Measurements from ENCODE around the gene ACSF2.

The ACSF2 gene

GRCh38 chr17:50458701-50459676, 33.0 kb downstream of the ACSF2 start:
- ATAC-seq: no peak
- TF ChIP-seq, protein P1, sequence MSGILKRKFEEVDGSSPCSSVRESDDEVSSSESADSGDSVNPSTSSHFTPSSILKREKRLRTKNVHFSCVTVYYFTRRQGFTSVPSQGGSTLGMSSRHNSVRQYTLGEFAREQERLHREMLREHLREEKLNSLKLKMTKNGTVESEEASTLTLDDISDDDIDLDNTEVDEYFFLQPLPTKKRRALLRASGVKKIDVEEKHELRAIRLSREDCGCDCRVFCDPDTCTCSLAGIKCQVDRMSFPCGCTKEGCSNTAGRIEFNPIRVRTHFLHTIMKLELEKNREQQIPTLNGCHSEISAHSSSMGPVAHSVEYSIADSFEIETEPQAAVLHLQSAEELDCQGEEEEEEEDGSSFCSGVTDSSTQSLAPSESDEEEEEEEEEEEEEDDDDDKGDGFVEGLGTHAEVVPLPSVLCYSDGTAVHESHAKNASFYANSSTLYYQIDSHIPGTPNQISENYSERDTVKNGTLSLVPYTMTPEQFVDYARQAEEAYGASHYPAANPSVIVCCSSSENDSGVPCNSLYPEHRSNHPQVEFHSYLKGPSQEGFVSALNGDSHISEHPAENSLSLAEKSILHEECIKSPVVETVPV (CRISPR knock-in tag; IDR thresholded peaks at IDR 0.05): no peak
- TF ChIP-seq ZNF70 (CRISPR knock-in tag; IDR thresholded peaks at IDR 0.05) (no peak), TSHZ2 (CRISPR knock-in tag; IDR thresholded peaks at IDR 0.05) (no peak), PATZ1 (CRISPR knock-in tag; IDR thresholded peaks at IDR 0.05; ENCODE audit: borderline replicate concordance) (no peak), TOX (CRISPR knock-in tag; IDR thresholded peaks at IDR 0.05; ENCODE audit: borderline replicate concordance) (no peak), ESRRG (CRISPR knock-in tag; IDR thresholded peaks at IDR 0.05) (no peak), BACH2 (CRISPR knock-in tag; IDR thresholded peaks at IDR 0.05; ENCODE audit: borderline replicate concordance) (no peak), ISL1 (CRISPR knock-in tag; IDR thresholded peaks at IDR 0.05) (no peak), ZC3H10 (CRISPR knock-in tag; IDR thresholded peaks at IDR 0.05) (no peak), ZFP30 (CRISPR knock-in tag; IDR thresholded peaks at IDR 0.05) (no peak)

GRCh38 chr17:50459756-50460155, 33.7 kb downstream of the ACSF2 start:
- TF ChIP-seq ZC3H10 (CRISPR knock-in tag; IDR thresholded peaks at IDR 0.05) (no peak), OSR1 (CRISPR knock-in tag; IDR thresholded peaks at IDR 0.05) (no peak), BACH2 (CRISPR knock-in tag; IDR thresholded peaks at IDR 0.05; ENCODE audit: borderline replicate concordance) (no peak), ZNF70 (CRISPR knock-in tag; IDR thresholded peaks at IDR 0.05) (no peak)
- ATAC-seq: no peak

GRCh38 chr17:50460831-50461526, 35.0 kb downstream of the ACSF2 start:
- ATAC-seq: no peak
- TF ChIP-seq CSDC2 (CRISPR knock-in tag; IDR thresholded peaks at IDR 0.05) (no peak), ZNF70 (CRISPR knock-in tag; IDR thresholded peaks at IDR 0.05) (peak; percentile 50; the same call in 1 of the 2 replicates)

DNA sequence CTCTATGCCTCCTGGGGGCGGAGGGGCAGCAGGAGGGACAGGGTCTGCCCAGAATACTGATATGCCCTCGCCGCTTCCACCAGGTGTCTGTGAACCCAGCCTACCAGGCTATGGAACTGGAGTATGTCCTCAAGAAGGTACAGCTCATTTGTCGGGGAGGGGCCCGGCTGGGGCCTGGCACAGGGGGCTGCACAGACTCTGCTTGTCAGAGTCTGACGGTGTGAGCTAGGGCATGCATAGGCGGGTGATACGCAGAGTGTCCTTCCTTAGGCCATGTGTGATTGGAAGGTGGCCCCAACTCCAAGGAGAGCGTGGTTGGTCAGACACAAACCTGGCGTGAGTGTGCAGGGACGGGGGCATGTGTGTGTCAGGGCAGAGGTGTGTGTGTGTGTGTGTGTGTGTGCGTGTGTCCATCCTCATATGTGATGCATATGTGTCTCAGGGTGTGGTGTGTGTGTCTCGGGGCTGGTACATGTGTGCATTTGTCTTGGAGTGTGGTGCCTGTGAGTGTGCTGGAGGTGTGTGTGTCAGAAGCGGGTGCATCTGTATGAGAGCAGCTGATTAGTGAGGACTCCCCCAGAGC, 35.6 kb downstream of the ACSF2 start:
- ATAC-seq: no peak
- TF ChIP-seq PATZ1 (CRISPR knock-in tag; IDR thresholded peaks at IDR 0.05; ENCODE audit: borderline replicate concordance): no peak
- TF ChIP-seq OSR1 (CRISPR knock-in tag; IDR thresholded peaks at IDR 0.05): no peak
- no peak for TF ChIP-seq ZNF70 (CRISPR knock-in tag; IDR thresholded peaks at IDR 0.05)
- TF ChIP-seq POU6F1 (CRISPR knock-in tag; IDR thresholded peaks at IDR 0.05; ENCODE audit: borderline replicate concordance, low read depth): no peak
- TF ChIP-seq ZNF8 (CRISPR knock-in tag; IDR thresholded peaks at IDR 0.05): no peak
- no peak for TF ChIP-seq TSHZ2 (CRISPR knock-in tag; IDR thresholded peaks at IDR 0.05)
- no peak for TF ChIP-seq CSDC2 (CRISPR knock-in tag; IDR thresholded peaks at IDR 0.05)
- no peak for TF ChIP-seq TOX (CRISPR knock-in tag; IDR thresholded peaks at IDR 0.05; ENCODE audit: borderline replicate concordance)
- TF ChIP-seq ARNTL (CRISPR knock-in tag; IDR thresholded peaks at IDR 0.05; ENCODE audit: borderline replicate concordance, low read depth): no peak

All from SK-N-SH treated with all-trans-retinoic acid at 6 μM for 48 hours (cell line).